T-helper 17 cell (primary cell): ENCODE measurements around the gene LILRB3. TPM values are rescaled to one million over a fixed set of nuclear protein-coding genes. Genes with fewer than 3 reads are reported as not detected.
"Not testable (repeated sequence)": the region's sequence is repeated elsewhere in the genome, so short reads cannot be mapped to it uniquely, and the experiment has no call there.

ENCODE experiments used
- ATAC-seq: fragments of 150-1000 bp; cut with Tn5 transposase; 2 replicates; pipeline ENCODE4 v1.10.0; 2021; ENCODE audit warnings: mild to moderate bottlenecking, moderate library complexity
- DNase-seq, 3 donors: peaks; one replicate each; pipeline versions ENCODE4 v3.0.0 to v3.0.0-alpha.2; 2020 to 2021
- H3K9me3 ChIP-seq: one replicate; pipeline ENCODE4 v1.7.0; 2013; ENCODE audit warnings: low read length, mild to moderate bottlenecking; ENCODE audit not compliant: control insufficient read depth, poor library complexity, severe bottlenecking
- H3K27ac Mint-ChIP-seq: one replicate; pipeline ENCODE4 v1.8.0; 2022; ENCODE audit warnings: mild to moderate bottlenecking, moderate library complexity, mixed read lengths
- H3K27me3 Mint-ChIP-seq: one replicate; pipeline ENCODE4 v1.8.0; 2022; ENCODE audit warnings: mixed read lengths
- H3K36me3 Mint-ChIP-seq: one replicate; pipeline ENCODE4 v1.8.0; 2022; ENCODE audit warnings: low read depth, mixed read lengths
- H3K4me1 Mint-ChIP-seq: one replicate; pipeline ENCODE4 v1.8.0; 2022; ENCODE audit warnings: mild to moderate bottlenecking, mixed read lengths
- H3K4me3 Mint-ChIP-seq: one replicate; pipeline ENCODE4 v1.8.0; 2022; ENCODE audit warnings: mild to moderate bottlenecking, moderate library complexity, mixed read lengths
- total RNA-seq, 4 donors: library from RNA in 2 of 4; stranded (reverse) in 2 of 4; gene quantifications; one replicate each; pipeline ENCODE4 v1.2.3 and lab custom pipeline; 2022 to 2026

Gene LILRB3
- total RNA-seq = 1 to 10 TPM; 5.2 to 6.2 TPM
- total RNA-seq (lab: John Stamatoyannopoulos, UW) = 0.35 to 1.6 reads per million in 2 donors

- Mint-ChIP-seq H3K4me3 (peak within 1 kb of the TSS; percentile 59), H3K27ac (peak within 1 kb of the TSS; percentile 75)
- not testable (repeated sequence) for H3K36me3 Mint-ChIP-seq, H3K9me3 ChIP-seq, H3K27me3 Mint-ChIP-seq, H3K4me1 Mint-ChIP-seq, DNase-seq
- peak; percentile 61 for ATAC-seq
These were observed at the start of gene LILRB3 for GRCh38 chr19:54222474-54223276. LILRB3 (minus strand) TSS chr19:54223007; CDS start chr19:54222976, 31 bp downstream.

DNA sequence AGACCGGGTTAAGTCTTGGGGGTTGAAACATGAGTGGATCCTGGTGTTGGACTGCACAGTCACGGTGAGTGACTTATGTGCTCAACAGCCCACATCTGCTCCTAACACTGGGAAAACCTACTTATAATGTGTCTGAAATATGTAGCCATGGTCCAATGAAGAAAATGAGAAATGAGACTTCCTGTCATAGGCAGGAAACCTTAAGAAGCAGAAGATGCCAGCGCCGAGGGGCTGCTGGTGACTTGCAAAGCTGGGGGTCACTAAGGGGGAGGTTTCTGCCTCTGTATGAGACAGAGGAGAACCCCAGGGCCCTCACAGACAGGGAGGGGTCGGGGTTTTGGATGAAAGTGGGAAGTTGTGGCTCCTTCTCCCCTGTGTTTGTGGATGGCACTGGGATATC is 49.4 kb upstream of the LILRB3 start:
- peaks cover 48% of the 10 kb centered on the region for H3K27me3 Mint-ChIP-seq
- H3K36me3 Mint-ChIP-seq, H3K4me1 Mint-ChIP-seq, DNase-seq, H3K27ac Mint-ChIP-seq, H3K4me3 Mint-ChIP-seq, H3K9me3 ChIP-seq, ATAC-seq: not testable (repeated sequence)

- not testable (repeated sequence) for H3K36me3 Mint-ChIP-seq, H3K9me3 ChIP-seq, H3K4me3 Mint-ChIP-seq, DNase-seq, ATAC-seq, H3K4me1 Mint-ChIP-seq, H3K27ac Mint-ChIP-seq
- H3K27me3 Mint-ChIP-seq = peaks cover 48% of the 10 kb centered on the region
These were observed 48.8 kb upstream of the LILRB3 start for GRCh38 chr19:54271587-54271986.

- ATAC-seq = no peak
- H3K9me3 ChIP-seq = no peaks in the 10 kb centered on the region
- peaks cover 45% of the 10 kb centered on the region for H3K27me3 Mint-ChIP-seq
- H3K4me3 Mint-ChIP-seq = no peak overlapping the region
- H3K4me1 Mint-ChIP-seq = peaks cover 3% of the 10 kb centered on the region
- H3K27ac Mint-ChIP-seq = no peak overlapping the region
- peaks cover 3% of the 10 kb centered on the region for H3K36me3 Mint-ChIP-seq
- no peak for DNase-seq
These were observed 48.3 kb upstream of the LILRB3 start for GRCh38 chr19:54271106-54271505.

- DNase-seq (no peak), ATAC-seq (no peak)
- peaks cover 37% of the 10 kb centered on the region for H3K27me3 Mint-ChIP-seq
- H3K27ac Mint-ChIP-seq = no peak overlapping the region
- no peaks in the 10 kb centered on the region for H3K9me3 ChIP-seq
- peaks cover 6% of the 10 kb centered on the region for H3K4me1 Mint-ChIP-seq
- H3K36me3 Mint-ChIP-seq = no peaks in the 10 kb centered on the region
- no peak overlapping the region for H3K4me3 Mint-ChIP-seq
These were observed 46.1 kb upstream of the LILRB3 start for GRCh38 chr19:54268936-54269335.

- ATAC-seq = peak; percentile 77
These were observed 43.3 kb upstream of the LILRB3 start for GRCh38 chr19:54266133-54266532.

DNA sequence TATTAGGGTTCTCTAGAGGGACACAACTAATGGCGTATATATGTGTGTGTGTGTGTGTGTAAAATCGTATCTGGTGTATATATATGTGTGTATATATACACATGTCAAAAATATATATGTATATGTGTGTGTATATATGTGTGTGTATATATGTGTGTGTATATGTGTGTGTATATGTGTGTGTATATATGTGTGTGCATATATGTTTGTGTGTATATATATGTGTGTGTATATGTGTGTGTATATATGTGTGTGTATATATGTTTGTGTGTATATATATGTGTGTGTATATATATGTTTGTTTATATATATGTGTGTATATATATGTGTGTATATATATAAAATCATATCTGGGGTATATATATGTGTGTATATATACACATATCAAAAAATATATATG is 39.7 kb upstream of the LILRB3 start:
- peaks cover 3% of the 10 kb centered on the region for H3K4me1 Mint-ChIP-seq
- H3K27ac Mint-ChIP-seq = no peak overlapping the region
- no peak for ATAC-seq
- H3K9me3 ChIP-seq = no peaks in the 10 kb centered on the region
- H3K4me3 Mint-ChIP-seq = no peak overlapping the region
- no peak for DNase-seq
- H3K36me3 Mint-ChIP-seq = no peaks in the 10 kb centered on the region
- peaks cover 18% of the 10 kb centered on the region for H3K27me3 Mint-ChIP-seq

More at GRCh38 chr19:54266133-54266532, 43.3 kb upstream of the LILRB3 start:
- no peaks in the 10 kb centered on the region for H3K36me3 Mint-ChIP-seq
- peak; percentile 20 to 70 (median 35) for DNase-seq
- no peaks in the 10 kb centered on the region for H3K9me3 ChIP-seq
- peaks cover 3% of the 10 kb centered on the region for H3K4me1 Mint-ChIP-seq
- no peak overlapping the region for H3K27ac Mint-ChIP-seq
- no peak overlapping the region for H3K4me3 Mint-ChIP-seq
- H3K27me3 Mint-ChIP-seq = peaks cover 25% of the 10 kb centered on the region

GRCh38 chr19:54262066-54262465 is 39.3 kb upstream of the LILRB3 start:
- H3K4me3 Mint-ChIP-seq = no peak overlapping the region
- no peak overlapping the region for H3K27ac Mint-ChIP-seq
- peaks cover 19% of the 10 kb centered on the region for H3K27me3 Mint-ChIP-seq
- DNase-seq = no peak
- peaks cover 3% of the 10 kb centered on the region for H3K4me1 Mint-ChIP-seq
- H3K36me3 Mint-ChIP-seq = no peaks in the 10 kb centered on the region
- H3K9me3 ChIP-seq = no peaks in the 10 kb centered on the region
- ATAC-seq = no peak

- H3K4me3 Mint-ChIP-seq = no peak within 1 kb of the TSS
These were observed 34.3 kb upstream of the LILRB3 start, which contains the start of gene LILRB5 for GRCh38 chr19:54257116-54257480. LILRB5 (minus strand) TSS chr19:54257273; CDS start chr19:54257193, 80 bp downstream.

GRCh38 chr19:54256250-54257115 is 33.7 kb upstream of the LILRB3 start:
- H3K4me3 Mint-ChIP-seq = no peak overlapping the region
- DNase-seq = no peak
- no peaks in the 10 kb centered on the region for H3K9me3 ChIP-seq
- H3K36me3 Mint-ChIP-seq = peaks cover 3% of the 10 kb centered on the region
- H3K4me1 Mint-ChIP-seq = no peaks in the 10 kb centered on the region
- no peak for ATAC-seq
- H3K27me3 Mint-ChIP-seq = peaks cover 18% of the 10 kb centered on the region
- H3K27ac Mint-ChIP-seq = no peak overlapping the region

More at GRCh38 chr19:54257116-54257480, 34.3 kb upstream of the LILRB3 start, which contains the start of gene LILRB5:
- peaks cover 23% of the 10 kb centered on the region for H3K27me3 Mint-ChIP-seq
- no peaks in the 10 kb centered on the region for H3K9me3 ChIP-seq
- ATAC-seq (no peak), DNase-seq (no peak)
- no peak within 1 kb of the TSS for H3K27ac Mint-ChIP-seq
- H3K36me3 Mint-ChIP-seq = peaks cover 3% of the 10 kb centered on the region
- H3K4me1 Mint-ChIP-seq = no peaks in the 10 kb centered on the region

DNA sequence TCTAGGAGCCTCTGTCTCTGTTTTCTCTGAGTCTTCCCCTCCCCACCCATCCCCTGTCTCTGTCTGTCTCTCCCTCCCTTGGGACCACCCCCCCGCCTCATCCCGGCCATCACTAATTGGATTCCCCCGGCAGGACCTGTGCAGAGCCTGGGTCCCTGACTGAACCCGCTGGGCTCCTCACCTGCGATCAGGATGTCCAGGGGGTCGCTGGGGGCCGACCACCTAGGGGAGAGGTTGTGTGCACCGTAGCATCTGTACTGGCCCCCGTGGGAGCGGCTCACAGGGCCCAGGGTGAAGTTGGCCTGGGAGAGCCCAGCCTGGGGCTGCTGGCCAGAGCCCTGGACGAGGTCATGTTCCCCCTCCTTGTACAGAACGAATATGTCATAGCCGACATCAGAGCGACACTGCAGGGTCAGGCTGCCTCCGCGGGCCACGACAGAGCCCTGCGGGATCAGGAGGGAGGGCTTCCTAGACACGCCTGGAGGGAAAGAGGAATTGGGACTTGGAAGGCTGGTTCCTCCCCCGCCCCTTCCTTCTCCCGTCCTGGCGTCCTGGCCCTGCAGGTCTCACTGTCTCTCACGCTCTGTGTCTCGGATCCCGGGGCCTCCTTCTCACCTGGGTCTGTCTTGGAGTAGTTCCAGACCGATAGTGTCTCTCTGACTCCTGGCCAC is 32.4 kb upstream of the LILRB3 start:
- ATAC-seq (no peak), DNase-seq (no peak)

GRCh38 chr19:54254195-54254906 is 31.5 kb upstream of the LILRB3 start:
- no peaks in the 10 kb centered on the region for H3K9me3 ChIP-seq
- Mint-ChIP-seq H3K36me3 (peaks cover 3% of the 10 kb centered on the region), H3K4me3 (no peak overlapping the region), H3K4me1 (peaks cover 3% of the 10 kb centered on the region), H3K27ac (no peak overlapping the region), H3K27me3 (peaks cover 18% of the 10 kb centered on the region)
- ATAC-seq (no peak), DNase-seq (no peak)

More for the DNA sequence above, 32.4 kb upstream of the LILRB3 start:
- peaks cover 18% of the 10 kb centered on the region for H3K27me3 Mint-ChIP-seq
- H3K9me3 ChIP-seq = no peaks in the 10 kb centered on the region
- H3K4me3 Mint-ChIP-seq = no peak overlapping the region
- H3K36me3 Mint-ChIP-seq = peaks cover 3% of the 10 kb centered on the region
- peaks cover 2% of the 10 kb centered on the region for H3K4me1 Mint-ChIP-seq
- no peak overlapping the region for H3K27ac Mint-ChIP-seq
